ENCODE data around the gene CTDSPL2.
"Not testable (repeated sequence)": the region's sequence is repeated elsewhere in the genome, so short reads cannot be mapped to it uniquely, and the experiment has no call there.

Gene CTDSPL2

GRCh38 chr15:44536962-44537734, 109.7 kb downstream of the CTDSPL2 start, which contains the start of gene EIF3J:
EIF3J (plus strand) TSS chr15:44537147; CDS start chr15:44537195, 48 bp downstream.
- intact Hi-C loops (cut with DNase I), result no loop called here
- DNase-seq, result peak; percentile 88 to 99 (median 92)

GRCh38 chr15:44537735-44538240, 110.4 kb downstream of the CTDSPL2 start:
- intact Hi-C loops (cut with DNase I), result no loop called here

GRCh38 chr15:44541282-44541958, 114.0 kb downstream of the CTDSPL2 start:
- intact Hi-C loops (cut with DNase I), result no loop called here
- no peak for DNase-seq

More at GRCh38 chr15:44537735-44538240, 110.4 kb downstream of the CTDSPL2 start:
- no peak for DNase-seq

GRCh38 chr15:44542596-44542995, 115.2 kb downstream of the CTDSPL2 start:
- DNase-seq, result no peak
- intact Hi-C loops (cut with DNase I), result no loop called here

GRCh38 chr15:44544745-44545144, 117.3 kb downstream of the CTDSPL2 start:
- intact Hi-C loops (cut with DNase I); DNase-seq: not testable (repeated sequence)

- no peak for DNase-seq
- intact Hi-C loops (cut with DNase I), result no loop called here
Observed at GRCh38 chr15:44545913-44546802, 118.7 kb downstream of the CTDSPL2 start.

- intact Hi-C loops (cut with DNase I), result not testable (repeated sequence)
- peak in 1 of 10 donors; percentile 24 for DNase-seq
Observed at GRCh38 chr15:44549152-44549551, 121.7 kb downstream of the CTDSPL2 start.

GRCh38 chr15:44550256-44550655, 122.8 kb downstream of the CTDSPL2 start:
- DNase-seq, result no peak
- intact Hi-C loops (cut with DNase I), result no loop called here

- intact Hi-C loops (cut with DNase I), result no loop called here
- no peak for DNase-seq
Observed at GRCh38 chr15:44550734-44551133, 123.3 kb downstream of the CTDSPL2 start.

- no peak for DNase-seq
- intact Hi-C loops (cut with DNase I), result no loop called here
Observed at GRCh38 chr15:44554934-44555723, 127.7 kb downstream of the CTDSPL2 start.

GRCh38 chr15:44560926-44561325, 133.5 kb downstream of the CTDSPL2 start:
- DNase-seq; intact Hi-C loops (cut with DNase I): not testable (repeated sequence)

- DNase-seq, result no peak
- intact Hi-C loops (cut with DNase I), result no loop called here
Observed at GRCh38 chr15:44565387-44566154, 138.1 kb downstream of the CTDSPL2 start.

- intact Hi-C loops (cut with DNase I), result no loop called here
- no peak for DNase-seq
Observed at GRCh38 chr15:44566155-44566540, 138.7 kb downstream of the CTDSPL2 start.

GRCh38 chr15:44568338-44568737, 140.9 kb downstream of the CTDSPL2 start:
- DNase-seq, result no peak
- intact Hi-C loops (cut with DNase I), result no loop called here

GRCh38 chr15:44569316-44569715, 141.9 kb downstream of the CTDSPL2 start:
- DNase-seq, result no peak
- intact Hi-C loops (cut with DNase I), result no loop called here

GRCh38 chr15:44570361-44570760, 142.9 kb downstream of the CTDSPL2 start:
- DNase-seq, result no peak
- intact Hi-C loops (cut with DNase I), result no loop called here

- intact Hi-C loops (cut with DNase I), result no loop called here
- DNase-seq, result no peak
Observed at GRCh38 chr15:44573386-44573785, 146.0 kb downstream of the CTDSPL2 start.

GRCh38 chr15:44574734-44575133, 147.3 kb downstream of the CTDSPL2 start:
- intact Hi-C loops (cut with DNase I), result no loop called here
- DNase-seq, result no peak
